CD14-positive monocyte (primary cell): ENCODE results near the gene ARHGAP33. TPM values are rescaled to one million over a fixed set of nuclear protein-coding genes. Genes with fewer than 3 reads are reported as not detected.

Experiments used
- DNase-seq, 3 donors: peaks; one replicate each; pipeline ENCODE4 v3.0.0-alpha.2; 2011 to 2022
- H2AFZ ChIP-seq: 2 replicates; pipeline ENCODE4 v1.6.0; 2012; ENCODE audit warnings: mild to moderate bottlenecking, low read depth, low read length, inconsistent platforms; ENCODE audit not compliant: insufficient read depth, poor library complexity, severe bottlenecking
- H3K27ac ChIP-seq, 2 donors: 1 replicate in 1 of 2; 2 replicates in 1 of 2; pipeline ENCODE4 v1.5.1; 2012 to 2013; ENCODE audit warnings: low read length in 2 of 2, control low read depth in 1 of 2, inconsistent platforms in 1 of 2, low read depth in 1 of 2, mild to moderate bottlenecking in 1 of 2
- H3K27me3 ChIP-seq, 2 donors: one replicate each; pipeline versions ENCODE4 v1.6.0 to v1.6.1; 2011 to 2013; ENCODE audit warnings: low read length in 2 of 2; ENCODE audit not compliant: control insufficient read depth in 2 of 2, insufficient read depth in 2 of 2
- H3K36me3 ChIP-seq, 2 donors: replicated peaks in 1 of 2; 1 replicate in 1 of 2; 2 replicates in 1 of 2; pipeline versions ENCODE4 v1.5.1 to v1.6.1; 2012 to 2013; ENCODE audit warnings: low read length in 2 of 2, control low read depth in 1 of 2, inconsistent platforms in 1 of 2, mild to moderate bottlenecking in 1 of 2; ENCODE audit not compliant: insufficient read depth in 2 of 2, control insufficient read depth in 1 of 2
- H3K4me1 ChIP-seq, 2 donors: 1 replicate in 1 of 2; 2 replicates in 1 of 2; pipeline versions ENCODE4 v1.5.1 to v1.6.1; 2012 to 2013; ENCODE audit warnings: low read length in 2 of 2, control low read depth in 1 of 2, inconsistent platforms in 1 of 2, mild to moderate bottlenecking in 1 of 2, moderate library complexity in 1 of 2; ENCODE audit not compliant: insufficient read depth in 2 of 2, control insufficient read depth in 1 of 2
- H3K4me2 ChIP-seq: replicated peaks from 2 replicates; pipeline ENCODE3; 2012; ENCODE audit warnings: low read length, moderate library complexity, mild to moderate bottlenecking; ENCODE audit not compliant: poor library complexity, severe bottlenecking; ENCODE audit errors: extremely low read depth
- H3K4me3 ChIP-seq, 3 experiments: fragments of 200-600 bp in 1 of 3; sonication (generic) in 1 of 3; replicated peaks in 1 of 3; 1 replicate in 2 of 3; 2 replicates in 1 of 3; pipeline ENCODE4 v1.5.1; 2011 to 2013; ENCODE audit warnings: low read length in 3 of 3, mild to moderate bottlenecking in 3 of 3, control low read depth in 2 of 3, low read depth in 2 of 3, inconsistent platforms in 1 of 3, moderate library complexity in 1 of 3
- H3K79me2 ChIP-seq: 2 replicates; pipeline ENCODE4 v1.6.0; 2012; ENCODE audit warnings: mild to moderate bottlenecking, control low read depth, inconsistent platforms, low read length, moderate library complexity; ENCODE audit not compliant: insufficient read depth
- H3K9ac ChIP-seq: 2 replicates; pipeline ENCODE4 v1.6.0; 2017; ENCODE audit warnings: low read length, mild to moderate bottlenecking; ENCODE audit not compliant: insufficient read depth, poor library complexity, severe bottlenecking
- H3K9me3 ChIP-seq, 2 donors: replicated peaks in 1 of 2; 1 replicate in 1 of 2; 2 replicates in 1 of 2; pipeline versions ENCODE4 v1.5.1 to v1.6.1; 2012 to 2013; ENCODE audit warnings: low read length in 2 of 2, control low read depth in 1 of 2; ENCODE audit not compliant: control insufficient read depth in 1 of 2, insufficient read depth in 1 of 2
- H4K20me1 ChIP-seq: 2 replicates; pipeline ENCODE4 v1.6.0; 2012; ENCODE audit warnings: mild to moderate bottlenecking, low read length, control low read depth, moderate library complexity; ENCODE audit not compliant: insufficient read depth
- H3K27ac Mint-ChIP-seq, 7 donors: one replicate each; pipeline ENCODE4 v1.8.0; 2020; ENCODE audit warnings: mild to moderate bottlenecking in 7 of 7, mixed read lengths in 7 of 7, moderate library complexity in 6 of 7, inconsistent platforms in 2 of 7
- H3K27me3 Mint-ChIP-seq, 3 donors: one replicate each; pipeline ENCODE4 v1.8.0; 2021 to 2022; ENCODE audit warnings: low read depth in 3 of 3, mild to moderate bottlenecking in 3 of 3, mixed read lengths in 3 of 3, moderate library complexity in 3 of 3, inconsistent platforms in 1 of 3
- H3K36me3 Mint-ChIP-seq, 2 donors: one replicate each; pipeline ENCODE4 v1.8.0; 2020; ENCODE audit warnings: mixed read lengths in 2 of 2, inconsistent platforms in 1 of 2, mild to moderate bottlenecking in 1 of 2
- H3K4me1 Mint-ChIP-seq: one replicate; pipeline ENCODE4 v1.8.0; 2020; ENCODE audit warnings: mild to moderate bottlenecking, mixed read lengths
- H3K4me3 Mint-ChIP-seq, 2 donors: one replicate each; pipeline ENCODE4 v1.8.0; 2020; ENCODE audit warnings: mild to moderate bottlenecking in 2 of 2, mixed read lengths in 2 of 2, moderate library complexity in 1 of 2
- H3K9me3 Mint-ChIP-seq, 7 donors: one replicate each; pipeline ENCODE4 v1.8.0; 2020 to 2022; ENCODE audit warnings: mixed read lengths in 7 of 7, mild to moderate bottlenecking in 6 of 7, moderate library complexity in 6 of 7, inconsistent platforms in 2 of 7
- WGBS: methylation state at CpG from one replicate; pipeline ENCODE4 v1.1.5; 2013; ENCODE audit warnings: missing lambda C conversion rate; ENCODE audit not compliant: insufficient coverage; 5-methylcytosine and 5-hydroxymethylcytosine counted together
- intact Hi-C, 2 donors: fragments of 100-400 bp; cut with micrococcal nuclease; formaldehyde crosslinking; loops; one replicate each; pipeline versions ENCODE4 v1.15.0 to v1.15.1; 2023
- polyA plus RNA-seq, 3 donors: library from polyadenylated mRNA; depleted of rRNA in 1 of 3; unstranded in 2 of 3; stranded (reverse) in 1 of 3; fragments of 300-500 nt in 2 of 3; fragments of >200 nt in 1 of 3; fragmentation: Illumina TruSeq in 2 of 3; gene quantifications; 1 replicate in 2 of 3; 2 replicates in 1 of 3; pipeline ENCODE4 v1.2.3, GENCODE V29; 2012 to 2021
- TF ChIP-seq, protein P1 (sequence below): fragments of 200-600 bp; IDR thresholded peaks from one replicate; pipeline ENCODE4 v1.8.0; 2022; ENCODE audit warnings: antibody characterized with exemption, mild to moderate bottlenecking

Gene ARHGAP33
- polyA plus RNA-seq, 3 donors: 8.6 TPM; not detected in 2

DNA sequence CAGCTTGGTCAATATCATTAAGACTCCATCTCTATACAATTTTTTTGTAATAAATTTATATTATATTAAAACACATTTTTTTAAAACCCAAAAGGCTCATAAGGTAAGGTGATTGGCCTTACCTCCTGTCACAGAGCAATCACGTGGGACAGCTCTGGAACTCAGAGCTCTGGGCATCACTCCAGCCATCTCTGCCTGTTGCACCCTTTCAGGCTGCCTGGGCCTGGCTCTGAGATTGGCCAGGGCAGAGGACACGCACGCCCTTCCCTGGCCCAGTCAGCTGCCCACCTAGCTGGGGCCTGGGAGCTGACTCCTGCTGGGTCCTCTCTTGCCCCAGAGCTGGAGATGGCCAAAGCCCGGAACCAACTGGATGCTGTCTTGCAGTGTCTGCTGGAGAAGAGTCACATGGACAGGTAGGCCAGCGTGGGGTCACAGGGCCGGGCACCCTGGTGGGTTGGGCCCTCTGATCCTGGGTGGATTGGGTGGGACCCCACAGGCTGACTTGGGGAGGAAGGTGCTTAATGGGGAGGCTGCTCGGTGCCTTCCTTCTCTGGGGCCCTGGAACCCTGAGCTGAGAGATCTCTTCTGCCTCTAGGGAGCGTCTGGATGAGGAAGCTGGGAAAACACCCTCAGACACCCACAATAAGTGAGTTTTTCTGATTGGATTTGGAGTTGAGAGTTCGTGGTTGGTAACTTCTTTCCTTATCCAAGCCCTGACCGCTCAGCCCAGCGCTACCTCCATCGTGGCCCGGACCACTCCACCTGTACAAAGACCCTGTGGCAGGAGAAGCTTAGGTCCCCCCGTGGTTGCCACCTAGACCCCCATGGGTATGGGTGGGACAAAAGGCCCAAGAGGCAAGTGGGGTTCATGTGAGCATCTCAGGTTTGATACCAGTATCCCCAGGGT, 23.3 kb upstream of the ARHGAP33 start:
- Mint-ChIP-seq H3K4me1 (peaks cover 32% of the 10 kb centered on the region), H3K27me3 (peaks cover 17 to 25% (median 22%) of the 10 kb centered on the region in 3 donors), H3K36me3 (peaks cover 40 to 44% of the 10 kb centered on the region in 2 donors), H3K4me3 (no peak overlapping the region), H3K9me3 (peaks cover 0 to 8% (median 3%) of the 10 kb centered on the region in 7 donors), H3K27ac (no peak overlapping the region)
- H3K79me2 ChIP-seq: peaks cover 19% of the 10 kb centered on the region
- peaks cover 24 to 30% of the 10 kb centered on the region in 2 donors for H3K36me3 ChIP-seq
- peaks cover 31 to 47% of the 10 kb centered on the region in 2 donors for H3K4me1 ChIP-seq
- DNase-seq: no peak
- no peak overlapping the region for H2AFZ ChIP-seq
- no peak overlapping the region for H3K9ac ChIP-seq
- WGBS: 98% methylated on average over 12 of the region's 14 CpGs
- peaks cover 9 to 18% of the 10 kb centered on the region in 2 donors for H3K27me3 ChIP-seq
- no peak overlapping the region for H3K4me3 ChIP-seq
- H4K20me1 ChIP-seq: no peaks in the 10 kb centered on the region
- H3K4me2 ChIP-seq: no peak overlapping the region
- H3K27ac ChIP-seq: no peak overlapping the region
- no peaks in the 10 kb centered on the region for H3K9me3 ChIP-seq
- intact Hi-C loops: loop anchor here in 1 of 2 donors (10.0 kb wide), 1 partner anchor 363 kb away; the partner anchor contains the start of genes OVOL3, POLR2I and TBCB
- TF ChIP-seq, protein P1, sequence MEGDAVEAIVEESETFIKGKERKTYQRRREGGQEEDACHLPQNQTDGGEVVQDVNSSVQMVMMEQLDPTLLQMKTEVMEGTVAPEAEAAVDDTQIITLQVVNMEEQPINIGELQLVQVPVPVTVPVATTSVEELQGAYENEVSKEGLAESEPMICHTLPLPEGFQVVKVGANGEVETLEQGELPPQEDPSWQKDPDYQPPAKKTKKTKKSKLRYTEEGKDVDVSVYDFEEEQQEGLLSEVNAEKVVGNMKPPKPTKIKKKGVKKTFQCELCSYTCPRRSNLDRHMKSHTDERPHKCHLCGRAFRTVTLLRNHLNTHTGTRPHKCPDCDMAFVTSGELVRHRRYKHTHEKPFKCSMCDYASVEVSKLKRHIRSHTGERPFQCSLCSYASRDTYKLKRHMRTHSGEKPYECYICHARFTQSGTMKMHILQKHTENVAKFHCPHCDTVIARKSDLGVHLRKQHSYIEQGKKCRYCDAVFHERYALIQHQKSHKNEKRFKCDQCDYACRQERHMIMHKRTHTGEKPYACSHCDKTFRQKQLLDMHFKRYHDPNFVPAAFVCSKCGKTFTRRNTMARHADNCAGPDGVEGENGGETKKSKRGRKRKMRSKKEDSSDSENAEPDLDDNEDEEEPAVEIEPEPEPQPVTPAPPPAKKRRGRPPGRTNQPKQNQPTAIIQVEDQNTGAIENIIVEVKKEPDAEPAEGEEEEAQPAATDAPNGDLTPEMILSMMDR: no peak

GRCh38 chr19:35752746-35753350, 22.5 kb upstream of the ARHGAP33 start:
- DNase-seq: no peak
- peaks cover 15% of the 10 kb centered on the region for H3K79me2 ChIP-seq
- H3K36me3 ChIP-seq: peaks cover 24 to 30% of the 10 kb centered on the region in 2 donors
- H3K27ac Mint-ChIP-seq: no peak overlapping the region
- peaks cover 0 to 8% (median 3%) of the 10 kb centered on the region in 7 donors for H3K9me3 Mint-ChIP-seq
- 96% methylated on average over 11 of the region's 20 CpGs for WGBS
- TF ChIP-seq, protein P1: no peak
- H3K9me3 ChIP-seq: no peaks in the 10 kb centered on the region
- peaks cover 37% of the 10 kb centered on the region for H3K4me1 Mint-ChIP-seq
- intact Hi-C loops: loop anchor here in 1 of 2 donors (10.0 kb wide), 1 partner anchor 362 kb away; the partner anchor contains the start of genes OVOL3, POLR2I and TBCB
- peaks cover 18 to 29% (median 25%) of the 10 kb centered on the region in 3 donors for H3K27me3 Mint-ChIP-seq
- no peak overlapping the region for H3K4me2 ChIP-seq
- peaks cover 9 to 21% of the 10 kb centered on the region in 2 donors for H3K27me3 ChIP-seq
- peaks cover 36 to 39% of the 10 kb centered on the region in 2 donors for H3K36me3 Mint-ChIP-seq
- H3K4me1 ChIP-seq: peaks cover 34 to 48% of the 10 kb centered on the region in 2 donors
- no peak overlapping the region for H2AFZ ChIP-seq
- H3K4me3 ChIP-seq: no peak overlapping the region
- H3K4me3 Mint-ChIP-seq: no peak overlapping the region
- no peak overlapping the region for H3K27ac ChIP-seq
- H4K20me1 ChIP-seq: no peaks in the 10 kb centered on the region
- H3K9ac ChIP-seq: no peak overlapping the region
